RWPE2 (cell line): Measurements from ENCODE around the gene TUFT1.
A peak's percentile ranks its signal among the peaks of the same experiment; 100 is the strongest.

Source experiments
- ATAC-seq: fragments of 200-7000 bp; cut with Tn5 transposase; 3 replicates; pipeline ENCODE4 v1.9.1; 2021; ENCODE audit warnings: low read depth
- DNase-seq: peaks from one replicate; pipeline ENCODE4 v3.0.0-alpha.2; 2020; ENCODE audit warnings: low spot score
- H3K27ac ChIP-seq: fragments of 450-650 bp; 2 replicates; pipeline ENCODE4 v1.5.1; 2017; ENCODE audit warnings: mild to moderate bottlenecking; ENCODE audit not compliant: poor library complexity, severe bottlenecking
- H3K27me3 ChIP-seq: fragments of 250-450 bp; sonication (Bioruptor Pico); 2 replicates; pipeline ENCODE4 v1.5.1; 2021; ENCODE audit warnings: mild to moderate bottlenecking, moderate library complexity; ENCODE audit not compliant: insufficient read depth, poor library complexity, severe bottlenecking
- H3K36me3 ChIP-seq: fragments of 250-450 bp; sonication (Bioruptor Pico); 2 replicates; pipeline ENCODE4 v1.5.1; 2020; ENCODE audit warnings: low read depth, mild to moderate bottlenecking, moderate library complexity
- H3K4me1 ChIP-seq: fragments of 250-450 bp; sonication (Bioruptor Pico); 2 replicates; pipeline ENCODE4 v1.5.1; 2021; ENCODE audit warnings: mild to moderate bottlenecking, moderate library complexity; ENCODE audit not compliant: insufficient read depth, poor library complexity, severe bottlenecking
- H3K4me3 ChIP-seq: fragments of 250-450 bp; sonication (Bioruptor Pico); 2 replicates; pipeline ENCODE4 v1.5.1; 2021; ENCODE audit warnings: mild to moderate bottlenecking, moderate library complexity; ENCODE audit not compliant: severe bottlenecking
- H3K9me3 ChIP-seq: fragments of 250-450 bp; sonication (Bioruptor Pico); 2 replicates; pipeline ENCODE4 v1.5.1; 2021; ENCODE audit warnings: mild to moderate bottlenecking, moderate library complexity; ENCODE audit not compliant: severe bottlenecking
- CTCF ChIP-seq: fragments of 450-650 bp; IDR thresholded peaks from one replicate; pipeline ENCODE4 v1.5.1; 2017; ENCODE audit warnings: mild to moderate bottlenecking, moderate library complexity; ENCODE audit not compliant: poor library complexity, severe bottlenecking

Gene TUFT1

GRCh38 chr1:151502035-151502700 is 37.9 kb upstream of the TUFT1 start:
- ATAC-seq, result no peak
- Histone ChIP-seq H3K27me3 (no peaks in the 10 kb centered on the region), H3K9me3 (no peaks in the 10 kb centered on the region), H3K4me3 (no peak overlapping the region), H3K4me1 (no peaks in the 10 kb centered on the region), H3K27ac (no peak overlapping the region), H3K36me3 (no peaks in the 10 kb centered on the region)
- no peak for TF ChIP-seq CTCF
- DNase-seq, result no peak

- H3K9me3 ChIP-seq, result no peaks in the 10 kb centered on the region
- H3K27me3 ChIP-seq, result no peaks in the 10 kb centered on the region
- DNase-seq, result no peak
- no peaks in the 10 kb centered on the region for H3K36me3 ChIP-seq
- TF ChIP-seq CTCF, result no peak
- H3K4me1 ChIP-seq, result no peaks in the 10 kb centered on the region
- no peak overlapping the region for H3K27ac ChIP-seq
- H3K4me3 ChIP-seq, result no peak overlapping the region
- no peak for ATAC-seq
These were observed 37.0 kb upstream of the TUFT1 start for GRCh38 chr1:151502859-151503780.

DNA sequence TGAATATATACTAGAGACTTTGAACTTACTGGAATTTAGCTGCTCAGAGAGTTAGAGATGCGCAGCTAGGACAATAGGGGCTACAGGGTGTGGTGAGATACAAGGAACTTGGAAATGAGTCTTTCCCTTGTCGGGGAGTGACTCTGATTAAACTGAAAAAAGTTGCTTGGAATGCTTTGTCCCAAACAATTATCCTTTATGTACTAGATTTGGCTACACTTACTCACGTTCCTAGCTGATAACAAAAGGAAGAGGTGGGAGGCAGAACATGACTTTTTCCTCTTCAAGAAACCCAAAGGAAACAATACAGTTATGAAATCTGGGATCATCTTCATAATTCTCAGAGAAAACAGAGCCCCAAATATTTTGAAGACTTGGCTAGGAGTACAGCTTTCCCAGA is 35.9 kb upstream of the TUFT1 start:
- no peak for DNase-seq
- peak; percentile 29; the same call in 1 of the 3 replicates for ATAC-seq
- Histone ChIP-seq H3K36me3 (no peaks in the 10 kb centered on the region), H3K9me3 (no peaks in the 10 kb centered on the region), H3K4me3 (no peak overlapping the region), H3K27ac (no peak overlapping the region), H3K4me1 (no peaks in the 10 kb centered on the region), H3K27me3 (no peaks in the 10 kb centered on the region)
- no peak for TF ChIP-seq CTCF

DNA sequence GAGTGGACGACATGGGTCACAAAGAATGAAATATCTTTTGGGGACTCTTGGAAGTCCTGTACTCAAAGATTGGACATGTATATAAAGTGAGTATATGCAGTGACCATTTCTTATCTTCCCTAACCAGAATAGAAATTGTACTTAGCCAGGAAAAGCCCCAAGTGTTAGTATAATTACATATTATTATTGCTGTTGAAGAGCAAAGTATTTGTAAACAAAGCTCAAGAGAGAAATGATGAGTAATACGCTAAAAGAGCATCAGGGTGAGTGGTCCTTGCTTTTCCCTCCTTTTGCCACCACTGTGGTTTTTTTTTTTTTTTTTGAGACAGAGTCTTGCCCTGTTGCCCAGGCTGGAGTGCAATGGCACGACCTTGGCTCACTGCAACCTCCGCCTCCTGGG is 35.4 kb upstream of the TUFT1 start:
- ATAC-seq (no peak), DNase-seq (no peak)
- Histone ChIP-seq H3K4me1 (no peaks in the 10 kb centered on the region), H3K27ac (no peak overlapping the region), H3K4me3 (no peak overlapping the region), H3K27me3 (no peaks in the 10 kb centered on the region), H3K9me3 (no peaks in the 10 kb centered on the region), H3K36me3 (no peaks in the 10 kb centered on the region)
- no peak for TF ChIP-seq CTCF
